Suprapubic skin (tissue), 4 donors: ENCODE measurements around the gene PROKR2. TPM values are rescaled to one million over a fixed set of nuclear protein-coding genes. Genes with fewer than 3 reads are reported as not detected.

Experiments used
- DNase-seq, 2 donors: peaks; one replicate each; pipeline ENCODE4 v3.0.0-alpha.2; 2019; ENCODE audit warnings: low spot score in 2 of 2
- H3K27ac ChIP-seq: fragments of 200-600 bp; sonication (generic); one replicate; pipeline ENCODE4 v1.5.1; 2019
- H3K27me3 ChIP-seq: fragments of 200-600 bp; sonication (generic); one replicate; pipeline ENCODE4 v1.5.1; 2019
- H3K36me3 ChIP-seq: fragments of 200-600 bp; sonication (generic); one replicate; pipeline ENCODE4 v1.5.1; 2019
- H3K4me1 ChIP-seq: fragments of 200-600 bp; sonication (generic); one replicate; pipeline ENCODE4 v1.5.1; 2019
- H3K4me3 ChIP-seq: fragments of 200-600 bp; sonication (generic); one replicate; pipeline ENCODE4 v1.5.1; 2019; ENCODE audit warnings: mild to moderate bottlenecking
- H3K9me3 ChIP-seq: fragments of 200-600 bp; sonication (generic); one replicate; pipeline ENCODE4 v1.5.1; 2019
- EP300 ChIP-seq: sonication (generic); formaldehyde crosslinking; IDR thresholded peaks from one replicate; pipeline ENCODE4 v1.6.1; 2017; ENCODE audit warnings: antibody characterized with exemption
- POLR2A ChIP-seq, 2 donors: fragments of 450-650 bp; IDR thresholded peaks; one replicate each; pipeline ENCODE4 v1.6.1; 2017; ENCODE audit warnings: antibody characterized with exemption in 2 of 2, mild to moderate bottlenecking in 2 of 2, moderate library complexity in 2 of 2
- POLR2AphosphoS5 ChIP-seq, 3 donors: sonication (generic); formaldehyde crosslinking; IDR thresholded peaks; one replicate each; pipeline ENCODE4 v1.6.1; 2017; ENCODE audit warnings: antibody characterized with exemption in 3 of 3
- WGBS: methylation state at CpG from one replicate; pipeline ENCODE4 v1.1.5; 2018; 5-methylcytosine and 5-hydroxymethylcytosine counted together
- total RNA-seq, 4 donors: library from RNA; depleted of rRNA; stranded (reverse); fragments of >200 nt; gene quantifications; one replicate each; pipeline ENCODE4 v1.1.0, GENCODE V29; 2016
- TF ChIP-seq, protein P1 (sequence below), 2 donors: fragments of 200-600 bp in 1 of 2; fragments of 450-650 bp in 1 of 2; sonication (generic) in 1 of 2; IDR thresholded peaks; one replicate each; pipeline ENCODE4 v1.5.1; 2016 to 2019; ENCODE audit warnings: antibody characterized with exemption in 2 of 2, mild to moderate bottlenecking in 1 of 2, moderate library complexity in 1 of 2

PROKR2 gene
- total RNA-seq, 4 donors from 2014 or later: not detected

DNA sequence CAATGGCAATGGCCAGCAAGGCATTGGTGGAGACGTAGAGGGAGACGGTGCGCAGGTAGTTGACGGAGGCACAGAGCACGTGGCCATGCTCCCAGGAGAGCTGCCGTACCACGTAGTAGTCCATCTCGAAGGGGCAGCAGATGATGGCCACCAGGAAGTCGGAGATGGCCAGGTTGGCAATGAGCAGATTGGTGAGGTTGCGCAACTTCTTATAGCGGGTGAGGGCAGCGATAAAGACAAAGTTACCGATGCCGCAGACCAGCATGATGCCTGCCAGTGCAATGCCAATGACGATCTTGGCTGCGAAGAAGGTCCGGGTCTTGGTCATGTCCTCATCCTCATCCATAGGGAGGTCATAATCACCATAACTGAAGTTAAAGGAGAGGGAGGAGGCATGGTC is 2.8 kb downstream of the PROKR2 start:
- no peak overlapping the region for H3K27ac ChIP-seq
- no peaks in the 10 kb centered on the region for H3K36me3 ChIP-seq
- no peak overlapping the region for H3K4me3 ChIP-seq
- H3K4me1 ChIP-seq: peaks cover 10% of the 10 kb centered on the region
- WGBS: 96% methylated on average over 17 of the region's 17 CpGs
- H3K27me3 ChIP-seq: peaks cover 56% of the 10 kb centered on the region
- TF ChIP-seq POLR2A (IDR thresholded peaks at IDR 0.05): no peak
- TF ChIP-seq POLR2AphosphoS5 (IDR thresholded peaks at IDR 0.05): no peak
- TF ChIP-seq, protein P1, sequence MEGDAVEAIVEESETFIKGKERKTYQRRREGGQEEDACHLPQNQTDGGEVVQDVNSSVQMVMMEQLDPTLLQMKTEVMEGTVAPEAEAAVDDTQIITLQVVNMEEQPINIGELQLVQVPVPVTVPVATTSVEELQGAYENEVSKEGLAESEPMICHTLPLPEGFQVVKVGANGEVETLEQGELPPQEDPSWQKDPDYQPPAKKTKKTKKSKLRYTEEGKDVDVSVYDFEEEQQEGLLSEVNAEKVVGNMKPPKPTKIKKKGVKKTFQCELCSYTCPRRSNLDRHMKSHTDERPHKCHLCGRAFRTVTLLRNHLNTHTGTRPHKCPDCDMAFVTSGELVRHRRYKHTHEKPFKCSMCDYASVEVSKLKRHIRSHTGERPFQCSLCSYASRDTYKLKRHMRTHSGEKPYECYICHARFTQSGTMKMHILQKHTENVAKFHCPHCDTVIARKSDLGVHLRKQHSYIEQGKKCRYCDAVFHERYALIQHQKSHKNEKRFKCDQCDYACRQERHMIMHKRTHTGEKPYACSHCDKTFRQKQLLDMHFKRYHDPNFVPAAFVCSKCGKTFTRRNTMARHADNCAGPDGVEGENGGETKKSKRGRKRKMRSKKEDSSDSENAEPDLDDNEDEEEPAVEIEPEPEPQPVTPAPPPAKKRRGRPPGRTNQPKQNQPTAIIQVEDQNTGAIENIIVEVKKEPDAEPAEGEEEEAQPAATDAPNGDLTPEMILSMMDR (IDR thresholded peaks at IDR 0.05): no peak
- DNase-seq: no peak
- no peaks in the 10 kb centered on the region for H3K9me3 ChIP-seq

DNA sequence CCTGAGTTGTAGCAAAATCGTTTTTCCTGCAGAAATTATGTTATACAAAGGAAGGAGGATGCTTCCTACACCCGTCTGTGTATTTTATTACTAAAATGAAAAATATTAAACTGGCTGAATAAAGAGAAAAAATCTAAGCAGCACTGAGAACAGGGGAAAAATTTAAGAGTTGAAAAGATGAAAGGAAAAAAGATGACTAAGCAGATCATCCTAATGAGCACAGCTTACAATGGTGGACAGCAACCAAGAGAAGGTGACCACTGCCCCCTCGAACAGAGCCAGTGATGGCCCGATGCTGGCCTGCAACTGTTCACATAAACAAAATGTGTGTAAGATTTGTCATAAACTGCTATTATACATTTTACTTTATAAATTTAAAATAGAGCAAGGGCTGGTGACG is 4.2 kb downstream of the PROKR2 start:
- H3K4me1 ChIP-seq: peaks cover 10% of the 10 kb centered on the region
- no peak overlapping the region for H3K27ac ChIP-seq
- H3K27me3 ChIP-seq: peaks cover 42% of the 10 kb centered on the region
- no peaks in the 10 kb centered on the region for H3K36me3 ChIP-seq
- no peak overlapping the region for H3K4me3 ChIP-seq
- DNase-seq: no peak
- 82% methylated on average over 5 of the region's 5 CpGs for WGBS
- H3K9me3 ChIP-seq: peaks cover 4% of the 10 kb centered on the region
- TF ChIP-seq POLR2A (IDR thresholded peaks at IDR 0.05) (no peak), POLR2AphosphoS5 (IDR thresholded peaks at IDR 0.05) (no peak), EP300 (no peak)
- TF ChIP-seq, protein P1 (IDR thresholded peaks at IDR 0.05): no peak

DNA sequence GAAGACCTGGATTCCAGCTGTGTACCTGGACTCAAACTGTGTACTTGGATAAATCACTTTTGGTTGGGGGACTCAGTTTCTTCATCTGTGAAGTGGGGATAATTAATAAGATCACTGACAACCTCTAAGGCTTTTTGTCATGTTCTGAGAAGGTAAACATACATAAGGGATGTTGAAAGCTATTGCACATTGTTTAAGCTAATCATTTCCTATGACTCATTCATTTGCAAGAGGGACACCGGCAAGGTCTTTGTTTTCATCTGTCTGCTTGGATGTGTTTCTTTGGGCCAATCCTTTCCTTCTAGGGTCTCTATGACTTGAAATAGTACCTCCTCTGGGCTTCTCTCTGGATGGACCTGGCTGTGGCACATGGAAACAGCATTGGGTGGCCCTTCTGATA is 6.8 kb downstream of the PROKR2 start:
- peaks cover 4% of the 10 kb centered on the region for H3K9me3 ChIP-seq
- no peaks in the 10 kb centered on the region for H3K4me1 ChIP-seq
- 71% methylated on average over 1 of the region's 1 CpG for WGBS
- H3K27me3 ChIP-seq: peaks cover 16% of the 10 kb centered on the region
- DNase-seq: no peak
- H3K36me3 ChIP-seq: no peaks in the 10 kb centered on the region
- H3K27ac ChIP-seq: no peak overlapping the region
- TF ChIP-seq, protein P1 (IDR thresholded peaks at IDR 0.05): no peak
- TF ChIP-seq EP300 (no peak), POLR2AphosphoS5 (IDR thresholded peaks at IDR 0.05) (no peak), POLR2A (IDR thresholded peaks at IDR 0.05) (no peak)
- H3K4me3 ChIP-seq: no peak overlapping the region

DNA sequence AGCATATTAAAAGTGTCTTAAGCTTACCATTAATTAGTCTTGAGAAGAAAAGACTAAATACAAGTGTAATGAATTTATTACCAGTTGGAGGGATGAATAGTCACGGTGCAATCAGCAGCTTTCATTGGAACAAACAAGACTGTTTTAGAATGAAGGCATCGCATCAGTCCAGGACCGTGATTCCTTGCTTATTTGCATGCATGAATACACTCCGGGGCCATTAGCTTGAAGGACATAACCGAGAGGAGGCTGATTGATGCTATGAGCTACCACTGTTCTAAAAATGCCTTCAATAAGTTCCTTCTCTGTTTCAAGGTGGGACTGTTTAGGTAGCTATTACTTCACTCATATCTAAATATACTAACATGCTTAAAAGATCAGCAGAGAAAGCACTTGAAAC is 17.9 kb downstream of the PROKR2 start:
- H3K36me3 ChIP-seq: no peaks in the 10 kb centered on the region
- H3K27me3 ChIP-seq: no peaks in the 10 kb centered on the region
- no peak overlapping the region for H3K27ac ChIP-seq
- no peak for DNase-seq
- no peaks in the 10 kb centered on the region for H3K9me3 ChIP-seq
- WGBS: 84% methylated on average over 5 of the region's 5 CpGs
- no peaks in the 10 kb centered on the region for H3K4me1 ChIP-seq
- TF ChIP-seq, protein P1 (IDR thresholded peaks at IDR 0.05): no peak
- TF ChIP-seq POLR2A (IDR thresholded peaks at IDR 0.05) (no peak), POLR2AphosphoS5 (IDR thresholded peaks at IDR 0.05) (no peak), EP300 (no peak)
- no peak overlapping the region for H3K4me3 ChIP-seq

DNA sequence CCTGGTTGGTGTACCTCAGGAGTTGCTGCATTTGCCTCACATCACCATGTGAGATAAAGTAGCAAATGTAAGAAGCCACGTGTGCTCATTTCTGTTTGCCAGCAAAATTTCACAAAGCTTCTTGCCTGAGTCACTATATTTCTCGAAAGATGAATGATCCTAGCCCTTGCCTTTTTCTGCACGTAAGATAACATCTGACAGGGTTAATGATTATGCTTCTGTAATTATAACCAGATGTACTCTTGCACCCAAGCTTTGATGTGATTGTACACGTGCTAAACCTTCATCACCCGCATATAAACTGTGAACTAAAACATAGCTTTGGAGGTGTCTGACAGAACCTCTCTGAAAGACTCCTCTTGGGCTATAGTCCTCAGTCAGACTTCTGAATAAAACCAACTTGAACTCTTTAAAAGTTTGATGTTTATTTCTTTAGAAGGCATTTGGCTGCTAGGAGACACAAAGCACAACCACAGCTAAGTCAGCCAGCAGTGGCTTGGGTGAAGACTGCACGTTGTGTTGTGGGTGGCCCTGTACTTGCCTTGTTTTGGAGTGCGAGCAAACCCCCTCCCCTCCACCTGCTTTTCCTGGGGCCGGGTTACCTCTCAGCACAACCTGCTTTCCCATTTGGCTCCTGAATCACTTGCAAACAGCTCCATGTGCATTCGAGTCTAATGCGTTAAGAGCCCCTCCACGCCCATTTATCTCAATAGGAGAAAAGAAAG is 19.3 kb downstream of the PROKR2 start:
- TF ChIP-seq POLR2AphosphoS5 (IDR thresholded peaks at IDR 0.05): no peak
- no peak for TF ChIP-seq EP300
- TF ChIP-seq, protein P1 (IDR thresholded peaks at IDR 0.05): no peak
- no peak for TF ChIP-seq POLR2A (IDR thresholded peaks at IDR 0.05)
- no peaks in the 10 kb centered on the region for H3K27me3 ChIP-seq
- H3K27ac ChIP-seq: no peak overlapping the region
- H3K4me1 ChIP-seq: no peaks in the 10 kb centered on the region
- no peaks in the 10 kb centered on the region for H3K9me3 ChIP-seq
- no peak for DNase-seq
- H3K36me3 ChIP-seq: no peaks in the 10 kb centered on the region
- WGBS: 27% methylated on average over 11 of the region's 11 CpGs
- H3K4me3 ChIP-seq: no peak overlapping the region
